LNCaP clone FGC (cell line): ENCODE data around the gene CNTNAP1.
"Not testable (repeated sequence)": the region's sequence is repeated elsewhere in the genome, so short reads cannot be mapped to it uniquely, and the experiment has no call there.

ENCODE experiments used
- DNase-seq: peaks from one replicate; pipeline ENCODE4 v3.0.0-alpha.2; 2011; ENCODE audit warnings: low read depth
- H3K4me3 ChIP-seq: 2 replicates; pipeline ENCODE4 v1.5.1; 2011; ENCODE audit warnings: mild to moderate bottlenecking, low read depth, low read length, control low read depth
- TF ChIP-seq, protein P1 (sequence below): IDR thresholded peaks from 2 replicates; pipeline ENCODE4 v1.5.1; 2012; ENCODE audit warnings: mild to moderate bottlenecking; ENCODE audit not compliant: control insufficient read depth, insufficient read depth; ENCODE audit errors: extremely low read depth

Gene CNTNAP1

DNA sequence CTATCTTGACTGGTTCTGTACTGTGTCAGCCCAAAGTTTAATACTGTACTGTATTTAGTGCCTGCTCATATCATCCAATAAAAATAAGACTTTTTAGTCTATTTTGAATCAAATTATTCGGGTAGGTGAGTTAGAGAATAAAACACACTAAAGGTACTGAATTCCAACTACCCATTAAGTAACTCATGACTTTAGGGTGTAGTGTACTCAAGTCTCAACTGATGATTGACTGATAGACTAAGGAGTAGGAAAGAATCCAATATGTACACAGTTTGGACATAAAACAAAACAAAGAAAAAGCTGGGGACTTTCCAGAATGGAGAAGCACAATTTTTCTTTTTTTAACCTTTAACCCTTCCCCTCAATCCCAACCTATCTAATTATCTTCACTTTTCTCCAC, 58.4 kb downstream of the CNTNAP1 start:
- no peak overlapping the region for H3K4me3 ChIP-seq
- TF ChIP-seq, protein P1, sequence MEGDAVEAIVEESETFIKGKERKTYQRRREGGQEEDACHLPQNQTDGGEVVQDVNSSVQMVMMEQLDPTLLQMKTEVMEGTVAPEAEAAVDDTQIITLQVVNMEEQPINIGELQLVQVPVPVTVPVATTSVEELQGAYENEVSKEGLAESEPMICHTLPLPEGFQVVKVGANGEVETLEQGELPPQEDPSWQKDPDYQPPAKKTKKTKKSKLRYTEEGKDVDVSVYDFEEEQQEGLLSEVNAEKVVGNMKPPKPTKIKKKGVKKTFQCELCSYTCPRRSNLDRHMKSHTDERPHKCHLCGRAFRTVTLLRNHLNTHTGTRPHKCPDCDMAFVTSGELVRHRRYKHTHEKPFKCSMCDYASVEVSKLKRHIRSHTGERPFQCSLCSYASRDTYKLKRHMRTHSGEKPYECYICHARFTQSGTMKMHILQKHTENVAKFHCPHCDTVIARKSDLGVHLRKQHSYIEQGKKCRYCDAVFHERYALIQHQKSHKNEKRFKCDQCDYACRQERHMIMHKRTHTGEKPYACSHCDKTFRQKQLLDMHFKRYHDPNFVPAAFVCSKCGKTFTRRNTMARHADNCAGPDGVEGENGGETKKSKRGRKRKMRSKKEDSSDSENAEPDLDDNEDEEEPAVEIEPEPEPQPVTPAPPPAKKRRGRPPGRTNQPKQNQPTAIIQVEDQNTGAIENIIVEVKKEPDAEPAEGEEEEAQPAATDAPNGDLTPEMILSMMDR: no peak
- DNase-seq: no peak

DNA sequence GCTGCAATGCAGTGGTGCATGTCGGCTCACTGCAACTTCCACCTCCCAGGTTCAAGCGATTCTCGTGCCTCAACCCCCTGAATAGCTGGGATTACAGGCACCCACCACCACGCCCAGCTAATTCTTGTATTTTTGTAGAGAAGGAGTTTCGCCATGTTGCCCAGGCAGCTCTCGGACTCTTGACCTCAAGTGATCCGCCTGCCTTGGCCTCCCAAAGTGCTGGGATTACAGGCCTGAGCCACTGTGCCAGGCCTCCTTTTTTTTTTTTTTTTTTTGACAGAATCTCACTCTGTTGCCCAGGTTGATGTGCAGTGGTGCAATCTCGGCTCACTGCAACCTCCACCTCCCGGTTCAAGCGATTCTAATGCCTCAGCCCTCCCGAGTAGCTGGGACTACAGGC, 60.6 kb downstream of the CNTNAP1 start:
- not testable (repeated sequence) for DNase-seq

DNA sequence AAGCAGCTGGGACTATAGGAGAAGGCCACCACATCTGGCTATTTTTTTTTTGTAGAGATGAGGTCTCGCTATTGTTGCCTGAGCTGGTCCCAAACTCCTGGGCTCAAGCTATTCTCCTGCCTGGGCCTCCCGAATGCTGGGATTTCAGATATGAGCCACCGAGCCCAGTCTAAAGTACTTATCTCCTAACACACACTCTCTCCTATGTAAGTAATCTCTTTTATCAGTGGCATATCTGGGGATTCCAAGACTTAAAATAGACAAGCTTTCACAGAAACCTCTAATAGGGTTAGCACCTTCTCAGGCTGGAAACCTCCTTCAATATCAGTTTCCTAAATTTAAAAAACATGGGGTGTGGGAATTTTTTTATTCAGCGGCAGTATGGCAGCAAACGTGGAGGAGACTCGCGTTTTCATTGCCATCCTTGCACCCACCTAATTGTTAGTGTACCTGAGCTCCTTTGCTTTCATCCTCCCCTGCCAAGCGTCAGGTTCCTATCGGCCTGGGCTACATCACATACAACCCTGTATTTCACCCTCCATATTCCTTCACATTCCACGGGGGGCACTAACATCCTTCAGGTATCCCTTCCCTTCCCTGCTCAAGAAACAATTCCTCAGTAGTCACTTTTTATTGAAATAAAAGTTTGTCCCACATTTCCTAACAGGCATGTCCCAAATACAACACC, 61.4 kb downstream of the CNTNAP1 start:
- DNase-seq: no peak
- peak overlapping the region; percentile 62 for H3K4me3 ChIP-seq
- TF ChIP-seq, protein P1: no peak

More for the DNA sequence above, 60.6 kb downstream of the CNTNAP1 start:
- H3K4me3 ChIP-seq: not testable (repeated sequence)

DNA sequence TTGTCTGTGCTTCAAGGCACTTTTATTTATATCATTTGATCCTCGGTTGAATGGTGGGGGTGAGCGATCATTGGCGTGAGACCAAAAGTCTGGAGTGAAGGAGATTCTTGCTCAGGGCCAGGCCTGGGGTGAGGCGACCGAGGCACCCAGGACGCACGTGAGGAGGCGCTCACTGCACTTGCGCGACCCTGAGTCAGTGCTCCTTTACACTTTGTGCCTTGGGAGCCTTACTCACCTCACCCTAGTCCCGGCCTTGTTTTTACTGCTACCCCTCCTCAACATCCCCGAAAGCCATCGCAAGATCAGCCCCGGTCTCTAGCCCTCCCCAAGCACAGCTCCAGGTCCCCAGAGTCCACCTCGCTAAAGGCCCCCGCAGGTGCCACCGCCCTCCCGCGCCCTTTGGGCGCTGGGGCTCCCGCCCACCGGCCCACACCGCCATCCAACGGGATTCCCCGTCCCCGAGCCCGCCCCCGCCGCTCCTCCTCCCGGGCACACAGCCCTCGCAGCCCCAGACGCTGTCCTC, 62.0 kb downstream of the CNTNAP1 start:
- no peak for DNase-seq
- TF ChIP-seq, protein P1: no peak
- H3K4me3 ChIP-seq: peak overlapping the region; percentile 62

DNA sequence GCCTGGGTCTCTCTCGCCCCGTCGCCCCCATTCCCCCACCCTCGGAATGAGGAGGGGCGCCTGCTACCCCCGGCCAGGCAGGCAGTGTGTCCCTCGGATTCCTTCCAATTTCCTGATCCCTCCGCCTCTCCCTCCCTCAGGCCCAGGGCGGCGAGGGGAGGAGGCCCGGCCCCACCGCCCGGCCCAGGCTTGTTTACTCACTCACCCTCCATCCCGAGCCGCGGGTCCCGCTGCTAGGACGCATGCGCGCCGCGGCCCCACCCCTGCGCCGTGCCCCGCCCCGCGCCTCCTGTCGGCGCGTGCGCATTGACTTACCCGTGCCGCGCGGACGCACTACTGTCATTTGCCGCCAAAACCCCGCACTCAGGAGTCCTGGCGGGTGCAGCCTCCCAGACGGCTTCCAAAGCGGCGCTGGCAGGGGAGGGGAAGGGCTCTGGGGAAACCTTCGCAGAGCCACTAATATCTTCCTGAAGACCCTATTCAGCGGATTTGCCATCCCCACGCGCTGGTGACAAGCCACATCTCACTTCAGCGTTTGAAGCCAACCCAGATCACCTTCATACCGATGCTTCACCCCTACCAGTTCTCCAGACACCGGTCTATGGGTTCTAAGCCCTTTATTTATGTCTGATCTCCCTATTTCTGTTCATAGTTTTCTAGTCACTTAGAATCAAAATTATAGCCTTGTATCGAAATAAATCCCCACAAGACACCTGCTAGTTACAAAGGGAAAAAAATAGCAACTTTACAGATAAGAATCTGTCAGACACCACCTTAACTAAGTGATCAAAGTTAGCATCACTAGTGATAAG, 62.7 kb downstream of the CNTNAP1 start, which contains the start of gene EZH1:
TSS of gene EZH1 (minus strand) at position 235 of the 812 bp plus-strand sequence. CDS start 16,099 bp downstream, outside the sequence.
- TF ChIP-seq, protein P1: no peak
- DNase-seq: peak; percentile 69
- peak within 1 kb of the TSS; percentile 62 for H3K4me3 ChIP-seq

DNA sequence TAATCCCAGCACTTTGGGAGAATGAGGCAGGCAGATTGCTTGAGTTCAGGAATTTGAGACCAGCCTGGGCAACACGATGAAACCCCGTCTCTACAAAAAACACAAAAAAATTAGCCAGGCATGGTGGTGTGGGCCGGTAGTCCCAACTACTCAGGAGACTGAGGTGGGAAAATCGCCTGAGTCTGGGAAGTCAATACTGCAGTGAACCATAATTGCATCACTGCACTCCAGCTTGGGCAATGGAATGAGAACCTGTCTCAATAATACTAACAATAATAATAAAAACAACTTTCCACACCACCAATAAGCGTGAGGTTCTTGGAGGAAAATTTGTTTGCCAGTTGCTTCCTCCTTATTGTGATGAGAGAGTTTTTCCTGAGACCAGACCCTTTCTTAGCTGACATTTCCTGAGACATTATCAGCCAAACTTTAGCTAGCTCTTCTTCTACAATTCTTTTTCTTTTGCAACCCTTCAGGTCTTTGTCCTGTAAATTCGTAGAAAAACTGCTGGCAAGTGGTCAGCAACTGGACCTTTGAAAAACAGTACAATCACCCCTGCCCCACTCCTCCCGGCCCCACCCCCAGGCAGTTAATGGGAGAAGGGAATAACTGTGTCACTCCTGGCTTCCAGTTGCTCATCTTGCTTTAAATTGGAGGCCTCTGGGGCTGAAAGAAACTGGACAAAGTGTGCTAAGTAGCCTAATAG, 66.0 kb downstream of the CNTNAP1 start:
- TF ChIP-seq, protein P1: no peak
- no peak for DNase-seq
- no peak overlapping the region for H3K4me3 ChIP-seq
